ENCODE measurements around the gene DPP6.
"Not testable (repeated sequence)": the region's sequence is repeated elsewhere in the genome, so short reads cannot be mapped to it uniquely, and the experiment has no call there.

Gene DPP6

GRCh38 chr7:154916856-154917807 lies 864.9 kb downstream of the DPP6 start:
- DNase-seq (ENCODE audit: low read depth, low spot score): no peak
- CTCF ChIA-PET: interaction anchor here (0.8 to 8.5 kb wide), 3 partner anchors 10 to 851 kb away, joined by 3 to 73 read pairs (median 3); no protein-coding TSS in a partner anchor
- POLR2A ChIA-PET: no interaction called here
- H3K4me3 ChIP-seq (ENCODE audit: low read depth, low read length): no peak overlapping the region
- TF ChIP-seq, protein P1, sequence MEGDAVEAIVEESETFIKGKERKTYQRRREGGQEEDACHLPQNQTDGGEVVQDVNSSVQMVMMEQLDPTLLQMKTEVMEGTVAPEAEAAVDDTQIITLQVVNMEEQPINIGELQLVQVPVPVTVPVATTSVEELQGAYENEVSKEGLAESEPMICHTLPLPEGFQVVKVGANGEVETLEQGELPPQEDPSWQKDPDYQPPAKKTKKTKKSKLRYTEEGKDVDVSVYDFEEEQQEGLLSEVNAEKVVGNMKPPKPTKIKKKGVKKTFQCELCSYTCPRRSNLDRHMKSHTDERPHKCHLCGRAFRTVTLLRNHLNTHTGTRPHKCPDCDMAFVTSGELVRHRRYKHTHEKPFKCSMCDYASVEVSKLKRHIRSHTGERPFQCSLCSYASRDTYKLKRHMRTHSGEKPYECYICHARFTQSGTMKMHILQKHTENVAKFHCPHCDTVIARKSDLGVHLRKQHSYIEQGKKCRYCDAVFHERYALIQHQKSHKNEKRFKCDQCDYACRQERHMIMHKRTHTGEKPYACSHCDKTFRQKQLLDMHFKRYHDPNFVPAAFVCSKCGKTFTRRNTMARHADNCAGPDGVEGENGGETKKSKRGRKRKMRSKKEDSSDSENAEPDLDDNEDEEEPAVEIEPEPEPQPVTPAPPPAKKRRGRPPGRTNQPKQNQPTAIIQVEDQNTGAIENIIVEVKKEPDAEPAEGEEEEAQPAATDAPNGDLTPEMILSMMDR (IDR thresholded peaks at IDR 0.05; ENCODE audit: insufficient read depth, low read length, missing control alignments): no peak

- DNase-seq (ENCODE audit: low read depth, low spot score): no peak
- TF ChIP-seq, protein P1 (IDR thresholded peaks at IDR 0.05; ENCODE audit: insufficient read depth, low read length, missing control alignments): no peak
- no peak overlapping the region for H3K4me3 ChIP-seq (ENCODE audit: low read depth, low read length)
- ChIA-PET POLR2A (no interaction called here), CTCF (interaction anchor here (0.8 to 8.5 kb wide), 3 partner anchors 10 to 850 kb away, joined by 3 to 73 read pairs (median 3); no protein-coding TSS in a partner anchor)
Observed at GRCh38 chr7:154917808-154918160, 865.6 kb downstream of the DPP6 start.

DNA sequence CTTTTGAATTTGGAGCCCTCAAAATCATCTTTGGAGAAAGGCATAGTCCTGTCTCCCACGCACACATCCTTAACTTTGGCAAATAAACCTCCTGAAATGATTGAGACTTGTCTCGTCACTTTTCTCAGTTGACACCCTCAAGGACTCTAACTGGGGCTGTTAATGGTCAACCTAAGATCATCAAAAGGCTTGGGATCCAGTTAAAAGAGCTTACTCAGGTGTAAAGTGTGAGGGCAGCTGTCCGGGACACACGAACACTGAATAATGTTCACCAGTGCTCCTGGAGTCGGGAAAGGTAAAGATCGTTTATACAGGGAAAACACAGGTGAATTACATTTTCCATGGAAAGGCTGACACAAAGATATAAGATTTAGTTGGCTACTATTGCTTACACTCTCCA lies 866.1 kb downstream of the DPP6 start:
- TF ChIP-seq, protein P1 (IDR thresholded peaks at IDR 0.05; ENCODE audit: insufficient read depth, low read length, missing control alignments): no peak
- no peak for DNase-seq (ENCODE audit: low read depth, low spot score)
- POLR2A ChIA-PET: no interaction called here
- H3K4me3 ChIP-seq (ENCODE audit: low read depth, low read length): no peak overlapping the region
- CTCF ChIA-PET: interaction anchor here (0.8 to 8.5 kb wide), 2 partner anchors 9 to 427 kb away, joined by 3 to 73 read pairs; no protein-coding TSS in a partner anchor

DNA sequence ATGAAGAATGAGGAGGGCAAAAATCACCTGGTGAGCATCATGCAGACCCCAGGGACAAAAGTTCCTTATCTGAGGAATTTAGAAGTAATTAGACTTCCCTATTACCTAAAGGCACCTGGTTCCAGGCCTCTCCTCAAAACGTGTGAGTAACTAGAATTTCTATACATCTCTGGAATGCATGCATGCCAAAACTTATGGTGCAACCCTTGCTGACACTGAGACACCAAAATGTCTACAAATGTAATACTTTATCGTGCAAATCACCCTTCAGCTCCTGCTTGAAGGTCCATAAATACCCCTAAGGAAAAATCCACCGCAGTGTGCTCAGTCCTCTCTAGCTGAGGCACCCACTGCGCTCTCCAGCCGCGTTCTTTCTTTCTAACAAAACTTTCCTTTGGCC lies 866.5 kb downstream of the DPP6 start:
- no peak for DNase-seq (ENCODE audit: low read depth, low spot score)
- CTCF ChIA-PET: no interaction called here
- no peak overlapping the region for H3K4me3 ChIP-seq (ENCODE audit: low read depth, low read length)
- TF ChIP-seq, protein P1 (IDR thresholded peaks at IDR 0.05; ENCODE audit: insufficient read depth, low read length, missing control alignments): no peak
- POLR2A ChIA-PET: no interaction called here

- no peak for DNase-seq (ENCODE audit: low read depth, low spot score)
- TF ChIP-seq, protein P1 (IDR thresholded peaks at IDR 0.05; ENCODE audit: insufficient read depth, low read length, missing control alignments): no peak
- no peak overlapping the region for H3K4me3 ChIP-seq (ENCODE audit: low read depth, low read length)
- POLR2A ChIA-PET: no interaction called here
- CTCF ChIA-PET: interaction anchor here (0.9 to 1.0 kb wide), 2 partner anchors 8 to 282 kb away, joined by 3 to 4 read pairs; no protein-coding TSS in a partner anchor
Observed at GRCh38 chr7:154919344-154920225, 867.4 kb downstream of the DPP6 start.

DNA sequence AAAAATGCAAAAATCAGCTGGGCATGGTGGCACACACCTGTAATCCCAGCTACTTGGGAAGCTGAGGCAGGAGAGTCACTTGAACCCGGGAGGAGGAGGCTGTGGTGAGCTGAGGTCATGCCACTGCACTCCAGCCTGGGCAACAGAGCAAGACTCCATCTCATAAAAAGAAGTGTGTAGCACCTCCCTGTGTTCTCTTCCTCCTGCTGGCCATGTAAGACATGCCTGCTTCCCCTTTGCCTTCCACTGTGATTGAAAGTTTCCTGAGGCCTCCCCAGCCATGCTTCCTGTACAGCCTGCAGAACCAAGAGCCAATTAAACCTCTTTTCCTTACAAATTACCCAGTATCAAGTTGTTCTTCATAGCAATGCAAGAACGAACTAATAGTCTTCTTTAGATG lies 870.3 kb downstream of the DPP6 start:
- POLR2A ChIA-PET: not testable (repeated sequence)

More for the DNA sequence above, 870.3 kb downstream of the DPP6 start:
- CTCF ChIA-PET: interaction anchor here (0.9 to 2.5 kb wide), 3 partner anchors 9 to 422 kb away, joined by 3 to 19 read pairs (median 11); no protein-coding TSS in a partner anchor
- not testable (repeated sequence) for H3K4me3 ChIP-seq (ENCODE audit: low read depth, low read length); DNase-seq (ENCODE audit: low read depth, low spot score)
